ENCODE data around the gene NRARP. TPM values are rescaled to one million over a fixed set of nuclear protein-coding genes. Genes with fewer than 3 reads are reported as not detected.
A peak's percentile ranks its signal among the peaks of the same experiment; 100 is the strongest.

Gene NRARP
- total and polyA plus RNA-seq, 2 of the 13 experiments (the other 11 are each of a cell fraction or from before 2014, with no cell fraction given): 0.22 to 0.46 TPM

DNA sequence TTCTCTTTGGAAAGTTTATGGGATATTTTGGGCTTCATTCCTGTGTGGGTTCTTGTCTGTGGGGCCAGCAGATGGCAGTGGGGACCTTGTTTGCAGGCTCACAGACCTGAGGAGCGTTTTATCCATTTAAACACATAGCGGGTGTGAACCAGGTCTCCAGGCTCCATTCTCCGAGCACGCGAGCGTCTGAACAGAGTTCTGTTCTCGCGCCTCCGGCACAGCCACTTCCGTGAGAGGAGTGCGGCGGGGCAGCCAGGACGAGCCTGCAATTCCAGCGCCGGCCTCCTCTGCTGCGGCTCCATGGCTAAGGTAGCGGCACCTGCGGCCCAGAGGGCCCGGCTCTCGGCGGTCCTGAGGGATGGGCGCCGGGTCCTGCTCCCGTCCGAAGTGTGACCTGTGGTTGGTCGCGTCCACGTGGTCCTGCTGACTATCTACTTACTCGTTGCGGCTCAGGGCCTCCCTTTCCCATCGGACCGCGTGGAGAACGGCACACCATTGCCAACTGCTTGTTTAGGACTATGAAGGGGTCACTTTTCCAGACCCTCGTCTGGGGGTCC, 7.3 kb downstream of the NRARP start (continued):
- TF ChIP-seq, protein P1, sequence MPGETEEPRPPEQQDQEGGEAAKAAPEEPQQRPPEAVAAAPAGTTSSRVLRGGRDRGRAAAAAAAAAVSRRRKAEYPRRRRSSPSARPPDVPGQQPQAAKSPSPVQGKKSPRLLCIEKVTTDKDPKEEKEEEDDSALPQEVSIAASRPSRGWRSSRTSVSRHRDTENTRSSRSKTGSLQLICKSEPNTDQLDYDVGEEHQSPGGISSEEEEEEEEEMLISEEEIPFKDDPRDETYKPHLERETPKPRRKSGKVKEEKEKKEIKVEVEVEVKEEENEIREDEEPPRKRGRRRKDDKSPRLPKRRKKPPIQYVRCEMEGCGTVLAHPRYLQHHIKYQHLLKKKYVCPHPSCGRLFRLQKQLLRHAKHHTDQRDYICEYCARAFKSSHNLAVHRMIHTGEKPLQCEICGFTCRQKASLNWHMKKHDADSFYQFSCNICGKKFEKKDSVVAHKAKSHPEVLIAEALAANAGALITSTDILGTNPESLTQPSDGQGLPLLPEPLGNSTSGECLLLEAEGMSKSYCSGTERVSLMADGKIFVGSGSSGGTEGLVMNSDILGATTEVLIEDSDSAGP (CRISPR knock-in tag; IDR thresholded peaks at IDR 0.05; ENCODE audit: borderline replicate concordance): no peak
- TF ChIP-seq SP1 (IDR thresholded peaks at IDR 0.05) (no peak), SP1 (CRISPR knock-in tag; IDR thresholded peaks at IDR 0.05) (no peak), REXO4 (CRISPR knock-in tag; IDR thresholded peaks at IDR 0.05; ENCODE audit: borderline replicate concordance) (no peak), CENPX (CRISPR knock-in tag; IDR thresholded peaks at IDR 0.05) (no peak), ZNF607 (CRISPR knock-in tag; IDR thresholded peaks at IDR 0.05; ENCODE audit: borderline replicate concordance) (0 out of 2 replicates have a peak, but pooled peaks have one; percentile 47), ZNF792 (CRISPR knock-in tag; IDR thresholded peaks at IDR 0.05) (no peak), PRDM4 (CRISPR knock-in tag; IDR thresholded peaks at IDR 0.05; ENCODE audit: borderline replicate concordance) (no peak), ZNF251 (CRISPR knock-in tag; IDR thresholded peaks at IDR 0.05) (0 out of 2 replicates have a peak, but pooled peaks have one; percentile 29), PHF20 (CRISPR knock-in tag; IDR thresholded peaks at IDR 0.05) (no peak), HDAC1 (CRISPR knock-in tag; IDR thresholded peaks at IDR 0.05) (no peak), MED13 (CRISPR knock-in tag; IDR thresholded peaks at IDR 0.05) (no peak), PHF21A (CRISPR knock-in tag; IDR thresholded peaks at IDR 0.05) (no peak; the same call in 1 of the 2 replicates), PHF5A (CRISPR knock-in tag; IDR thresholded peaks at IDR 0.05; ENCODE audit: low read depth, unreplicated experiment) (no peak), MTERF4 (CRISPR knock-in tag; IDR thresholded peaks at IDR 0.05) (no peak), KDM6A (CRISPR knock-in tag; IDR thresholded peaks at IDR 0.05; ENCODE audit: low read depth) (no peak), EZH2 (conservative IDR thresholded peaks at IDR 0.05; ENCODE audit: low read depth, low read length) (no peak), ZNF354B (CRISPR knock-in tag; IDR thresholded peaks at IDR 0.05) (no peak)
- TF ChIP-seq, protein P2, sequence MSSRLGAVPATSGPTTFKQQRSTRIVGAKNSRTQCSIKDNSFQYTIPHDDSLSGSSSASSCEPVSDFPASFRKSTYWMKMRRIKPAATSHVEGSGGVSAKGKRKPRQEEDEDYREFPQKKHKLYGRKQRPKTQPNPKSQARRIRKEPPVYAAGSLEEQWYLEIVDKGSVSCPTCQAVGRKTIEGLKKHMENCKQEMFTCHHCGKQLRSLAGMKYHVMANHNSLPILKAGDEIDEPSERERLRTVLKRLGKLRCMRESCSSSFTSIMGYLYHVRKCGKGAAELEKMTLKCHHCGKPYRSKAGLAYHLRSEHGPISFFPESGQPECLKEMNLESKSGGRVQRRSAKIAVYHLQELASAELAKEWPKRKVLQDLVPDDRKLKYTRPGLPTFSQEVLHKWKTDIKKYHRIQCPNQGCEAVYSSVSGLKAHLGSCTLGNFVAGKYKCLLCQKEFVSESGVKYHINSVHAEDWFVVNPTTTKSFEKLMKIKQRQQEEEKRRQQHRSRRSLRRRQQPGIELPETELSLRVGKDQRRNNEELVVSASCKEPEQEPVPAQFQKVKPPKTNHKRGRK (CRISPR knock-in tag; IDR thresholded peaks at IDR 0.05): no peak
- TF ChIP-seq, protein P3, sequence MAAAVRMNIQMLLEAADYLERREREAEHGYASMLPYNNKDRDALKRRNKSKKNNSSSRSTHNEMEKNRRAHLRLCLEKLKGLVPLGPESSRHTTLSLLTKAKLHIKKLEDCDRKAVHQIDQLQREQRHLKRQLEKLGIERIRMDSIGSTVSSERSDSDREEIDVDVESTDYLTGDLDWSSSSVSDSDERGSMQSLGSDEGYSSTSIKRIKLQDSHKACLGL (CRISPR knock-in tag; IDR thresholded peaks at IDR 0.05): peak; percentile 52; the same call in 1 of the 2 replicates
- TF ChIP-seq, protein P4, sequence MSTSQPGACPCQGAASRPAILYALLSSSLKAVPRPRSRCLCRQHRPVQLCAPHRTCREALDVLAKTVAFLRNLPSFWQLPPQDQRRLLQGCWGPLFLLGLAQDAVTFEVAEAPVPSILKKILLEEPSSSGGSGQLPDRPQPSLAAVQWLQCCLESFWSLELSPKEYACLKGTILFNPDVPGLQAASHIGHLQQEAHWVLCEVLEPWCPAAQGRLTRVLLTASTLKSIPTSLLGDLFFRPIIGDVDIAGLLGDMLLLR (CRISPR knock-in tag; IDR thresholded peaks at IDR 0.05): no peak
- TF ChIP-seq, protein P5, sequence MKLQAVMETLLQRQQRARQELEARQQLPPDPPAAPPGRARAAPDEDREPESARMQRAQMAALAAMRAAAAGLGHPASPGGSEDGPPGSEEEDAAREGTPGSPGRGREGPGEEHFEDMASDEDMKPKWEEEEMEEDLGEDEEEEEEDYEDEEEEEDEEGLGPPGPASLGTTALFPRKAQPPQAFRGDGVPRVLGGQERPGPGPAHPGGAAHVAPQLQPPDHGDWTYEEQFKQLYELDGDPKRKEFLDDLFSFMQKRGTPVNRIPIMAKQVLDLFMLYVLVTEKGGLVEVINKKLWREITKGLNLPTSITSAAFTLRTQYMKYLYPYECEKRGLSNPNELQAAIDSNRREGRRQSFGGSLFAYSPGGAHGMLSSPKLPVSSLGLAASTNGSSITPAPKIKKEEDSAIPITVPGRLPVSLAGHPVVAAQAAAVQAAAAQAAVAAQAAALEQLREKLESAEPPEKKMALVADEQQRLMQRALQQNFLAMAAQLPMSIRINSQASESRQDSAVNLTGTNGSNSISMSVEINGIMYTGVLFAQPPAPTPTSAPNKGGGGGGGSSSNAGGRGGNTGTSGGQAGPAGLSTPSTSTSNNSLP (IDR thresholded peaks at IDR 0.05; ENCODE audit: low read depth, low read length): no peak
